B cell (primary cell): ENCODE measurements around the gene RLN3. TPM values are rescaled to one million over a fixed set of nuclear protein-coding genes. Genes with fewer than 3 reads are reported as not detected.
A peak's percentile ranks its signal among the peaks of the same experiment; 100 is the strongest.
"Not testable (repeated sequence)": the region's sequence is repeated elsewhere in the genome, so short reads cannot be mapped to it uniquely, and the experiment has no call there.

Source experiments
- ATAC-seq: fragments of 200-7000 bp; cut with Tn5 transposase; one replicate; pipeline ENCODE4 v1.10.0; 2021; ENCODE audit warnings: low read depth, mild to moderate bottlenecking, moderate number of reproducible peaks, moderate library complexity
- CTCF ChIA-PET: fragments of 350-600 bp; sonication (Branson Sonifier 250); formaldehyde crosslinking; loops from one replicate; lab custom pipeline; 2021; ENCODE audit warnings: antibody characterized with exemption, inconsistent platforms; lab: Charles Lee
- POLR2A ChIA-PET: fragments of 350-600 bp; sonication (Branson Sonifier 250); formaldehyde crosslinking; loops from one replicate; lab custom pipeline; 2021; ENCODE audit warnings: antibody characterized with exemption; lab: Charles Lee
- DNase-seq: peaks from one replicate; pipeline ENCODE4 v3.0.0; 2013
- H2AFZ ChIP-seq: 2 replicates; pipeline ENCODE4 v1.6.1; 2012; ENCODE audit warnings: mild to moderate bottlenecking, low read depth, low read length; ENCODE audit not compliant: insufficient read depth, poor library complexity, severe bottlenecking
- H3K27ac ChIP-seq, 2 donors: 1 replicate in 1 of 2; 2 replicates in 1 of 2; pipeline ENCODE4 v1.5.1; 2012 to 2013; ENCODE audit warnings: low read length in 2 of 2, mild to moderate bottlenecking in 2 of 2, moderate library complexity in 1 of 2
- H3K27me3 ChIP-seq, 4 experiments: fragments of 200-600 bp in 1 of 4; sonication (generic) in 1 of 4; replicated peaks in 1 of 4; 1 replicate in 2 of 4; 2 replicates in 2 of 4; pipeline versions ENCODE4 v1.6.1 to v1.7.0; 2013 to 2016; ENCODE audit warnings: low read length in 3 of 4, mild to moderate bottlenecking in 2 of 4, mixed read lengths in 1 of 4, moderate library complexity in 1 of 4; ENCODE audit not compliant: insufficient read depth in 4 of 4, control insufficient read depth in 3 of 4; ENCODE audit errors: control extremely low read depth in 1 of 4
- H3K36me3 ChIP-seq, 2 experiments: replicated peaks in 1 of 2; 1 replicate in 1 of 2; 2 replicates in 1 of 2; pipeline versions ENCODE4 v1.6.1 to v1.7.1; 2013; ENCODE audit warnings: low read length in 1 of 2; ENCODE audit not compliant: insufficient read depth in 2 of 2, control insufficient read depth in 1 of 2; ENCODE audit errors: control extremely low read depth in 1 of 2, extremely low read depth in 1 of 2
- H3K4me1 ChIP-seq, 2 donors: fragments of 200-600 bp in 1 of 2; sonication (generic) in 1 of 2; 1 replicate in 1 of 2; 2 replicates in 1 of 2; pipeline versions ENCODE4 v1.5.1 to v1.6.1; 2013 to 2017; ENCODE audit warnings: low read length in 2 of 2; ENCODE audit not compliant: control insufficient read depth in 2 of 2, insufficient read depth in 2 of 2
- H3K4me2 ChIP-seq: replicated peaks from 2 replicates; pipeline ENCODE3; 2012; ENCODE audit warnings: mild to moderate bottlenecking, low read depth, low read length; ENCODE audit not compliant: poor library complexity, severe bottlenecking
- H3K4me3 ChIP-seq, 5 experiments: fragments of 200-600 bp in 1 of 5; sonication (generic) in 1 of 5; 1 replicate in 3 of 5; 2 replicates in 2 of 5; pipeline versions ENCODE4 v1.5.1 to v1.7.0; 2011 to 2016; ENCODE audit warnings: low read length in 4 of 5, mild to moderate bottlenecking in 4 of 5, low read depth in 2 of 5, control low read depth in 1 of 5, moderate library complexity in 1 of 5; ENCODE audit not compliant: insufficient read depth in 1 of 5; ENCODE audit errors: control extremely low read depth in 1 of 5, extremely low read depth in 1 of 5
- H3K79me2 ChIP-seq: fragments of 200-600 bp; sonication (generic); one replicate; pipeline ENCODE4 v1.6.0; 2016; ENCODE audit warnings: low read length; ENCODE audit not compliant: control insufficient read depth, insufficient read depth
- H3K9ac ChIP-seq: fragments of 200-600 bp; sonication (generic); 2 replicates; pipeline ENCODE4 v1.6.1; 2017; ENCODE audit warnings: mild to moderate bottlenecking, low read length, moderate library complexity
- H3K9me3 ChIP-seq, 3 donors: one replicate each; pipeline versions ENCODE4 v1.6.1 to v1.7.1; 2013; ENCODE audit warnings: low read length in 2 of 3; ENCODE audit not compliant: control insufficient read depth in 2 of 3, insufficient read depth in 1 of 3; ENCODE audit errors: control extremely low read depth in 1 of 3
- H4K20me1 ChIP-seq: 2 replicates; pipeline ENCODE4 v1.6.0; 2012; ENCODE audit warnings: mild to moderate bottlenecking, low read length; ENCODE audit not compliant: insufficient read depth, control insufficient read depth, poor library complexity, severe bottlenecking
- H3K27ac Mint-ChIP-seq: one replicate; pipeline ENCODE4 v1.8.0; 2021; ENCODE audit warnings: mixed read lengths
- H3K27me3 Mint-ChIP-seq: one replicate; pipeline ENCODE4 v1.8.0; 2021; ENCODE audit warnings: mixed read lengths
- H3K4me1 Mint-ChIP-seq: one replicate; pipeline ENCODE4 v1.8.0; 2021; ENCODE audit warnings: mixed read lengths
- H3K4me3 Mint-ChIP-seq: one replicate; pipeline ENCODE4 v1.8.0; 2021; ENCODE audit warnings: mixed read lengths
- H3K9me3 Mint-ChIP-seq: one replicate; pipeline ENCODE4 v1.8.0; 2022; ENCODE audit warnings: mixed read lengths; ENCODE audit not compliant: insufficient read depth
- EZH2 ChIP-seq: IDR thresholded peaks from 2 replicates; pipeline ENCODE4 v1.6.1; 2012; ENCODE audit warnings: borderline replicate concordance, low read depth, mild to moderate bottlenecking, moderate library complexity, low read length; ENCODE audit not compliant: insufficient read depth, poor library complexity, severe bottlenecking
- WGBS: methylation state at CpG from one replicate; pipeline ENCODE4 v1.1.5; 2013; ENCODE audit warnings: missing lambda C conversion rate; ENCODE audit not compliant: insufficient coverage; 5-methylcytosine and 5-hydroxymethylcytosine counted together
- intact Hi-C: fragments of 100-400 bp; cut with micrococcal nuclease; formaldehyde crosslinking; loops from one replicate; pipeline ENCODE4 v1.10.0; 2022
- polyA plus RNA-seq: library from polyadenylated mRNA; depleted of rRNA; stranded (reverse); fragments of >200 nt; gene quantifications from 2 replicates; pipeline ENCODE4 v1.2.3, GENCODE V29; 2012
- total RNA-seq, 2 donors: library from RNA; stranded (reverse); fragments of 120-200 nt in 1 of 2; gene quantifications; 1 replicate in 1 of 2; 2 replicates in 1 of 2; pipeline versions ENCODE4 v1.2.3 to v1.2.4, GENCODE V29; 2013 to 2022
- TF ChIP-seq, protein P1 (sequence below): fragments of 200-600 bp; IDR thresholded peaks from one replicate; pipeline ENCODE4 v1.8.0; 2022; ENCODE audit warnings: antibody characterized with exemption, mild to moderate bottlenecking

The RLN3 gene
- total and polyA plus RNA-seq, 2 donors (not counting 1 experiment from before 2014, with no cell fraction given): 0.42 TPM; not detected in 1

DNA sequence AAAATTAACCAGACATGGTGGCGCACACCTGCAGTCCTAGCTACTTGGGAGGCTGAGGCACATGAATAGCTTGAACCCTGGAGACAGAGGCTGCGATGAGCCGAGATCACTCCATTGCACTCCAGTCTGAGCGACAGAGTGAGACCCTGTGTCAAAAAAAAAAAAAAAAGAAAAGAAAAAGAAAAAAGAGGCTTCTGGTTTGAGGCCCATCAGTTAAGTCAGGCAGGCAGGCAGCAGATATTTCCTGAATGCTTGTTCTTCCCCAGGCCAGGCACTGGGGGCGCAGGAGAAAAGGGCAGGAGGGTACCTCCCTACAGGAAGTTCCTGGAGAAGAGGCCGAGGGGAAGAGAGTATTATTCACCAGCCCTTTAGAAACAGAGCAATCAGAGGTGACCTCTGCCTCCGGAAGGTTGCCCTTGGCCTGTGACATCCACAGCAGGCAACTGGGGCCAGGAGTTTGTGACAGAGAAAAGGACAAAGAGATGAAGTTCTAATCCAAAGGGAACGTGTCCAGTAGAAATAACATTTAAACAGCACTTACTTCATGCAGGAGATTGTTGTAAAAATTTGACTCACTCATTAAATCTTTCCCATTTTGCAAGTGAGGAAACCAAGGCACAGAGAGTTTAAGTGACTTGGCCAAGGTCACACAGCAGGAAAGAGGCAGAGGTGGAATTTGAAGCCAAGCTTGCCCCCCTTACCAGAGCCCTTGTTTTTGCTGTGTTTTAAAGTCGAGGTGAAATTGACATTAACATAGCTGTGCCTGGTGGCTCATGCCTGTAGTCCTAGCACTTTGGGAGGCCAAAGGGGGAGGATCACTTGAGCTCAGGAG is 4.3 kb upstream of the RLN3 start:
- POLR2A ChIA-PET: interaction anchor here (0.7 kb wide), 1 partner anchor 56 kb away, joined by 3 read pairs; no protein-coding TSS in a partner anchor
- CTCF ChIA-PET: interaction anchor here (0.7 to 3.4 kb wide), 4 partner anchors 8 to 62 kb away, joined by 3 to 23 read pairs (median 4); partner anchors contain the start of gene IL27RA
- intact Hi-C loops: no loop called here
- Mint-ChIP-seq H3K27me3 (no peaks in the 10 kb centered on the region), H3K4me3 (no peak overlapping the region), H3K9me3 (no peaks in the 10 kb centered on the region), H3K4me1 (peaks cover 21% of the 10 kb centered on the region), H3K27ac (no peak overlapping the region)
- Histone ChIP-seq H3K36me3 (no peaks in the 10 kb centered on the region), H2AFZ (no peak overlapping the region), H3K4me2 (no peak overlapping the region), H3K79me2 (no peaks in the 10 kb centered on the region), H3K27ac (no peak overlapping the region), H3K4me1 (peaks cover 12 to 30% of the 10 kb centered on the region in 2 donors), H3K9me3 (no peaks in the 10 kb centered on the region), H3K4me3 (no peak overlapping the region), H3K27me3 (no peaks in the 10 kb centered on the region), H3K9ac (no peak overlapping the region), H4K20me1 (no peaks in the 10 kb centered on the region)
- no peak for TF ChIP-seq EZH2
- TF ChIP-seq, protein P1, sequence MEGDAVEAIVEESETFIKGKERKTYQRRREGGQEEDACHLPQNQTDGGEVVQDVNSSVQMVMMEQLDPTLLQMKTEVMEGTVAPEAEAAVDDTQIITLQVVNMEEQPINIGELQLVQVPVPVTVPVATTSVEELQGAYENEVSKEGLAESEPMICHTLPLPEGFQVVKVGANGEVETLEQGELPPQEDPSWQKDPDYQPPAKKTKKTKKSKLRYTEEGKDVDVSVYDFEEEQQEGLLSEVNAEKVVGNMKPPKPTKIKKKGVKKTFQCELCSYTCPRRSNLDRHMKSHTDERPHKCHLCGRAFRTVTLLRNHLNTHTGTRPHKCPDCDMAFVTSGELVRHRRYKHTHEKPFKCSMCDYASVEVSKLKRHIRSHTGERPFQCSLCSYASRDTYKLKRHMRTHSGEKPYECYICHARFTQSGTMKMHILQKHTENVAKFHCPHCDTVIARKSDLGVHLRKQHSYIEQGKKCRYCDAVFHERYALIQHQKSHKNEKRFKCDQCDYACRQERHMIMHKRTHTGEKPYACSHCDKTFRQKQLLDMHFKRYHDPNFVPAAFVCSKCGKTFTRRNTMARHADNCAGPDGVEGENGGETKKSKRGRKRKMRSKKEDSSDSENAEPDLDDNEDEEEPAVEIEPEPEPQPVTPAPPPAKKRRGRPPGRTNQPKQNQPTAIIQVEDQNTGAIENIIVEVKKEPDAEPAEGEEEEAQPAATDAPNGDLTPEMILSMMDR: no peak
- WGBS: 81% methylated on average over 5 of the region's 9 CpGs
- ATAC-seq: no peak
- no peak for DNase-seq

DNA sequence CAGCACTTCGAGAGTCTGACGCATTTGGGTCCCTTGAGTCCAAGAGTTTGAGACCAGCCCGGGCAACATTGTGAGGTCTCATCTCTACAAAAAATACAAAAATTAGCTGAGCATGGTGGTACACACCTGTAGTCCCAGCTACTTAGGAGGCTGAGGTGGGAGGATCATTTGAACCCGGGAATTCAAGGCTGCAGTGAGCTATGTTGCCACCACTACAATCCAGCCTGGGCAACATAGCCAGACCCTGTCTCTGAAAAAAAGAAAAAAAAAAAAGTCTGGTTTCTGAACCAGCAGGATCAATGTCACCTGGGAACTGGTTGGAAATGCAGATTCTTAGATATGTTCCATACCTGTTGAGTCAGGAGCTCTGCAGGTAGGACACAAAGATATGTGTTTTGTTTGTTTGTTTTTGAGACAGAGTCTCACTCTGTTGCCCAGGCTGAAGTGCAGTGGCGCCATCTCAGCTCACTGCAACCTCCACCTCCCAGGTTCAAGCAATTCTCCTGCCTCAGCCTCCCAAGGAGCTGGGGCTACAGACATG is 1.2 kb upstream of the RLN3 start:
- H3K27me3 ChIP-seq, H3K36me3 ChIP-seq, H3K27ac ChIP-seq, H4K20me1 ChIP-seq, H3K79me2 ChIP-seq, H3K27me3 Mint-ChIP-seq, DNase-seq, H3K9ac ChIP-seq, H2AFZ ChIP-seq, H3K9me3 Mint-ChIP-seq, H3K4me2 ChIP-seq, ATAC-seq, H3K4me3 ChIP-seq, H3K4me3 Mint-ChIP-seq, intact Hi-C loops, H3K9me3 ChIP-seq: not testable (repeated sequence)
- ChIA-PET CTCF (interaction anchor here (0.6 to 1.5 kb wide), 3 partner anchors 15 to 400 kb away, joined by 3 to 4 read pairs (median 4); no protein-coding TSS in a partner anchor), POLR2A (interaction anchor here (0.8 kb wide), 1 partner anchor 44 kb away, joined by 3 read pairs; no protein-coding TSS in a partner anchor)
- peaks cover 22 to 36% of the 10 kb centered on the region in 2 donors for H3K4me1 ChIP-seq
- WGBS: 100% methylated on average over 2 of the region's 5 CpGs
- peaks cover 28% of the 10 kb centered on the region for H3K4me1 Mint-ChIP-seq
- H3K27ac Mint-ChIP-seq: peak overlapping the region; percentile 32
